SKM-1 treated with dmso at 0.1 percent for 144 hours (cell line): ENCODE data around the gene SPECC1L.
A peak's percentile ranks its signal among the peaks of the same experiment; 100 is the strongest.

Experiments used
- DNase-seq: peaks from one replicate; lab custom pipeline; 2025; ENCODE audit not compliant: unreplicated experiment; lab: John Stamatoyannopoulos, UW

Gene SPECC1L

GRCh38 chr22:24466716-24467328 lies 196.2 kb downstream of the SPECC1L start:
- DNase-seq: peak; percentile 69

GRCh38 chr22:24467340-24467739 lies 196.7 kb downstream of the SPECC1L start:
- no peak for DNase-seq
